ENCODE results near the gene KCNQ1OT1. TPM values are rescaled to one million over a fixed set of nuclear protein-coding genes. Genes with fewer than 3 reads are reported as not detected.

KCNQ1OT1 gene
- total and polyA plus RNA-seq, 4 donors = 0.05 to 4.9 (median 0.61) TPM

GRCh38 chr11:2572491-2573239, 127.1 kb downstream of the KCNQ1OT1 start:
- no peak overlapping the region for H3K27ac ChIP-seq (ENCODE audit: low read depth in 1 of 2, low read length in 2 of 2)
- H3K27me3 ChIP-seq (ENCODE audit: control insufficient read depth in 4 of 4, insufficient read depth in 4 of 4, low read length in 3 of 4) = no peaks in the 10 kb centered on the region
- no peaks in the 10 kb centered on the region for H3K4me1 ChIP-seq (ENCODE audit: control insufficient read depth in 4 of 4, insufficient read depth in 4 of 4, low read length in 3 of 4)
- no peaks in the 10 kb centered on the region for H3K36me3 ChIP-seq (ENCODE audit: control insufficient read depth in 4 of 4, insufficient read depth in 3 of 4, low read depth in 1 of 4, low read length in 3 of 4)
- no peak for DNase-seq (ENCODE audit: low spot score)
- TF ChIP-seq NR2F2 (IDR thresholded peaks at IDR 0.05) (no peak), GABPA (IDR thresholded peaks at IDR 0.05 in 1 of 2, conservative IDR thresholded peaks at IDR 0.05 in 1 of 2) (no peak), TAF1 (conservative IDR thresholded peaks at IDR 0.05) (no peak), SP1 (IDR thresholded peaks at IDR 0.05) (no peak), HNF4A (conservative IDR thresholded peaks at IDR 0.05) (no peak), RAD21 (IDR thresholded peaks at IDR 0.05) (no peak), FOXA1 (IDR thresholded peaks at IDR 0.05) (no peak), YY1 (IDR thresholded peaks at IDR 0.05) (no peak), ATF3 (IDR thresholded peaks at IDR 0.05) (no peak)
- TF ChIP-seq, protein P1, sequence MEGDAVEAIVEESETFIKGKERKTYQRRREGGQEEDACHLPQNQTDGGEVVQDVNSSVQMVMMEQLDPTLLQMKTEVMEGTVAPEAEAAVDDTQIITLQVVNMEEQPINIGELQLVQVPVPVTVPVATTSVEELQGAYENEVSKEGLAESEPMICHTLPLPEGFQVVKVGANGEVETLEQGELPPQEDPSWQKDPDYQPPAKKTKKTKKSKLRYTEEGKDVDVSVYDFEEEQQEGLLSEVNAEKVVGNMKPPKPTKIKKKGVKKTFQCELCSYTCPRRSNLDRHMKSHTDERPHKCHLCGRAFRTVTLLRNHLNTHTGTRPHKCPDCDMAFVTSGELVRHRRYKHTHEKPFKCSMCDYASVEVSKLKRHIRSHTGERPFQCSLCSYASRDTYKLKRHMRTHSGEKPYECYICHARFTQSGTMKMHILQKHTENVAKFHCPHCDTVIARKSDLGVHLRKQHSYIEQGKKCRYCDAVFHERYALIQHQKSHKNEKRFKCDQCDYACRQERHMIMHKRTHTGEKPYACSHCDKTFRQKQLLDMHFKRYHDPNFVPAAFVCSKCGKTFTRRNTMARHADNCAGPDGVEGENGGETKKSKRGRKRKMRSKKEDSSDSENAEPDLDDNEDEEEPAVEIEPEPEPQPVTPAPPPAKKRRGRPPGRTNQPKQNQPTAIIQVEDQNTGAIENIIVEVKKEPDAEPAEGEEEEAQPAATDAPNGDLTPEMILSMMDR (IDR thresholded peaks at IDR 0.05; ENCODE audit: low read depth, low read length, missing input control) = no peak
- TF ChIP-seq, protein P2, sequence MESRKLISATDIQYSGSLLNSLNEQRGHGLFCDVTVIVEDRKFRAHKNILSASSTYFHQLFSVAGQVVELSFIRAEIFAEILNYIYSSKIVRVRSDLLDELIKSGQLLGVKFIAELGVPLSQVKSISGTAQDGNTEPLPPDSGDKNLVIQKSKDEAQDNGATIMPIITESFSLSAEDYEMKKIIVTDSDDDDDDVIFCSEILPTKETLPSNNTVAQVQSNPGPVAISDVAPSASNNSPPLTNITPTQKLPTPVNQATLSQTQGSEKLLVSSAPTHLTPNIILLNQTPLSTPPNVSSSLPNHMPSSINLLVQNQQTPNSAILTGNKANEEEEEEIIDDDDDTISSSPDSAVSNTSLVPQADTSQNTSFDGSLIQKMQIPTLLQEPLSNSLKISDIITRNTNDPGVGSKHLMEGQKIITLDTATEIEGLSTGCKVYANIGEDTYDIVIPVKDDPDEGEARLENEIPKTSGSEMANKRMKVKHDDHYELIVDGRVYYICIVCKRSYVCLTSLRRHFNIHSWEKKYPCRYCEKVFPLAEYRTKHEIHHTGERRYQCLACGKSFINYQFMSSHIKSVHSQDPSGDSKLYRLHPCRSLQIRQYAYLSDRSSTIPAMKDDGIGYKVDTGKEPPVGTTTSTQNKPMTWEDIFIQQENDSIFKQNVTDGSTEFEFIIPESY (IDR thresholded peaks at IDR 0.05) = no peak
- H3K9ac ChIP-seq (ENCODE audit: low read depth in 1 of 2, low read length in 2 of 2) = no peak overlapping the region
- H3K4me3 ChIP-seq (ENCODE audit: low read depth in 1 of 3, low read length in 3 of 3) = no peak overlapping the region
- WGBS = 97% methylated on average over 33 of the region's 33 CpGs
- H3K9me3 ChIP-seq (ENCODE audit: control insufficient read depth in 4 of 4, low read length in 3 of 4) = no peaks in the 10 kb centered on the region

DNA sequence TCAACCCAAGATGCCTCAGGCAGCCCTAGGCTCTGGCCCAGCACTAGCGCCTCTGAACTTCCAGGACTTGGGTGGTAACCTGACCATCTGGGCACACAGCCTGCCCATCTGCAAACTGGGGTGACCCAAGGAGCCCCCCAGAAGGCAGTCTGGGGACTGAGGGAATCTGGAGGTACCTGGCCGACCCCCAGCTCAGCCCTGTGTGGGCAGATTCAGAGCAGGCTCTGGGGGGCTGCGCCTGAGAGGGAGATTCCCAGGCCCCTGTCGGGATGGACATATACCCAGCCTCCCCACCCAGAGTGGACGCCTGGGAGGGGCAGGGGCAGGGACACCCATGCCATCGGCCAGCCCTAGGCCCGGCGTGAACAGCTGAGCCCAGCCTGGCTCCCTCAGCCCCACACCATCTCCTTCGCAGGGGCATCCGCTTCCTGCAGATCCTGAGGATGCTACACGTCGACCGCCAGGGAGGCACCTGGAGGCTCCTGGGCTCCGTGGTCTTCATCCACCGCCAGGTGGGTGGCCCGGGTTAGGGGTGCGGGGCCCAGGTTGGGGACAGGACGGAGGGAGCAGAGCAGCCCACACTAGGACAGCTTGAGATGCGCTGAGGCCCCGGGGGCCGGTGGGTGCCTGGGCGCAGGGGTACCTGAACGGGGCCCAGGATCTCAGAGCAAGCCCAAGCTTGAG, 128.1 kb downstream of the KCNQ1OT1 start:
- Histone ChIP-seq H3K4me1 (ENCODE audit: control insufficient read depth in 4 of 4, insufficient read depth in 4 of 4, low read length in 3 of 4) (no peaks in the 10 kb centered on the region), H3K27ac (ENCODE audit: low read depth in 1 of 2, low read length in 2 of 2) (no peak overlapping the region), H3K9me3 (ENCODE audit: control insufficient read depth in 4 of 4, low read length in 3 of 4) (no peaks in the 10 kb centered on the region), H3K4me3 (ENCODE audit: low read depth in 1 of 3, low read length in 3 of 3) (no peak overlapping the region), H3K36me3 (ENCODE audit: control insufficient read depth in 4 of 4, insufficient read depth in 3 of 4, low read depth in 1 of 4, low read length in 3 of 4) (no peaks in the 10 kb centered on the region), H3K9ac (ENCODE audit: low read depth in 1 of 2, low read length in 2 of 2) (no peak overlapping the region), H3K27me3 (ENCODE audit: control insufficient read depth in 4 of 4, insufficient read depth in 4 of 4, low read length in 3 of 4) (no peaks in the 10 kb centered on the region)
- 93% methylated on average over 23 of the region's 23 CpGs for WGBS
- DNase-seq (ENCODE audit: low spot score) = no peak
- TF ChIP-seq ATF3 (IDR thresholded peaks at IDR 0.05) = no peak
- TF ChIP-seq GABPA (IDR thresholded peaks at IDR 0.05 in 1 of 2, conservative IDR thresholded peaks at IDR 0.05 in 1 of 2) = no peak
- TF ChIP-seq FOXA1 (IDR thresholded peaks at IDR 0.05) = no peak
- no peak for TF ChIP-seq HNF4A (conservative IDR thresholded peaks at IDR 0.05)
- no peak for TF ChIP-seq MAX (IDR thresholded peaks at IDR 0.05)
- TF ChIP-seq NR2F2 (IDR thresholded peaks at IDR 0.05) = no peak
- no peak for TF ChIP-seq EGR1 (IDR thresholded peaks at IDR 0.05; ENCODE audit: low read depth in 2 of 2)
- TF ChIP-seq RAD21 (IDR thresholded peaks at IDR 0.05) = no peak
